Measurements from ENCODE around the gene MSANTD3. TPM values are rescaled to one million over a fixed set of nuclear protein-coding genes. Genes with fewer than 3 reads are reported as not detected.

Gene MSANTD3
- total and polyA plus RNA-seq, 2 of the 4 experiments (the other 2 are of a cell fraction), result 45.5 to 55.9 TPM

DNA sequence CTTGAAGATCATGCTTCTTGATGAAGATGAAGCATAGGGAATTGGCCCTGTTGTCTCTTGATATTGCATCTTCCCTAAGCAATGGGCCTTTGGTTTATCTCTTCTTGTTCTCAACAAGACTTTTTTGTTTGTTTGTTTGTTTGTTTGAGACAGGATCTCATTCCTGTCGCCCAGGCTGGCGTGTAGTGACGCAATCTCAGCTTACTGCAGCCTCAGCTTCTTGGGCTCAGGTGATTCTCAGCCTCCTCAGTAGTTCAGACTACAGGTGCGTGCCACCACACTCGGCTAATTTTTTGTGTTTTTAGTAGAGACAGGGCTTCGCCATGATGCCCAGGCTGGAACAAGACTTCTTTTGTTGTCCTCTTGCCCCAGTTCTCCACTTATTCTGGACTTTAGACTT, 51.2 kb downstream of the MSANTD3 start:
- no peaks in the 10 kb centered on the region for H3K4me1 ChIP-seq (ENCODE audit: control insufficient read depth, insufficient read depth, low read length)
- H3K4me2 ChIP-seq (ENCODE audit: low read depth, low read length), result no peak overlapping the region
- no peak overlapping the region for H4K91ac ChIP-seq (ENCODE audit: insufficient read depth, low read depth, low read length)
- TF ChIP-seq, protein P1, sequence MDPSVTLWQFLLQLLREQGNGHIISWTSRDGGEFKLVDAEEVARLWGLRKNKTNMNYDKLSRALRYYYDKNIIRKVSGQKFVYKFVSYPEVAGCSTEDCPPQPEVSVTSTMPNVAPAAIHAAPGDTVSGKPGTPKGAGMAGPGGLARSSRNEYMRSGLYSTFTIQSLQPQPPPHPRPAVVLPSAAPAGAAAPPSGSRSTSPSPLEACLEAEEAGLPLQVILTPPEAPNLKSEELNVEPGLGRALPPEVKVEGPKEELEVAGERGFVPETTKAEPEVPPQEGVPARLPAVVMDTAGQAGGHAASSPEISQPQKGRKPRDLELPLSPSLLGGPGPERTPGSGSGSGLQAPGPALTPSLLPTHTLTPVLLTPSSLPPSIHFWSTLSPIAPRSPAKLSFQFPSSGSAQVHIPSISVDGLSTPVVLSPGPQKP (IDR thresholded peaks at IDR 0.05; ENCODE audit: borderline replicate concordance, low read depth, low read length), result no peak
- TF ChIP-seq CEBPB (IDR thresholded peaks at IDR 0.05; ENCODE audit: low read depth, low read length), result peak; percentile 48
- no peak overlapping the region for H2BK120ac ChIP-seq (ENCODE audit: low read depth, low read length)
- H2AK5ac ChIP-seq (ENCODE audit: low read depth, low read length), result no peak overlapping the region
- CTCF ChIA-PET, result no interaction called here
- POLR2A ChIA-PET (ENCODE audit: unreplicated experiment), result no interaction called here
- no peak overlapping the region for H3K18ac ChIP-seq (ENCODE audit: low read depth, low read length)
- no peak overlapping the region for H4K8ac ChIP-seq (ENCODE audit: low read depth in 2 of 2, low read length in 2 of 2)
- BruUV-seq (replicated peaks), result no TSS peak
- H4K5ac ChIP-seq (ENCODE audit: low read depth, low read length), result no peak overlapping the region
- in situ Hi-C loops (cut with MboI; ENCODE audit: low sequenced_read_pairs), result no loop called here
- H3K79me1 ChIP-seq (ENCODE audit: low read depth in 1 of 2, low read length in 2 of 2), result peaks cover 11 to 23% of the 10 kb centered on the region in 2 experiments
- H3K4ac ChIP-seq (ENCODE audit: low read depth, low read length), result no peak overlapping the region
- ATAC-seq (ENCODE audit: low read depth) (no peak), DNase-seq (no peak)
- no peaks in the 10 kb centered on the region for H3K9me1 ChIP-seq (ENCODE audit: insufficient read depth, low read length)
- WGBS, 2 experiments (ENCODE audit: extremely low coverage in 2 of 2, insufficient read length in 1 of 2), result no CpG with 5 or more reads among the region's 6 CpGs
- H2AFZ ChIP-seq (replicated peaks; ENCODE audit: low read length, poor library complexity), result no peak overlapping the region
- no peaks in the 10 kb centered on the region for H3K9me3 ChIP-seq (ENCODE audit: control insufficient read depth, insufficient read depth, low read length)
- H4K20me1 ChIP-seq (ENCODE audit: insufficient read depth, low read length), result peaks cover 3% of the 10 kb centered on the region; the same call in 1 of the 2 replicates
- no peak overlapping the region for H3K27ac ChIP-seq (ENCODE audit: insufficient read depth, low read length)
- H3K36me3 ChIP-seq (ENCODE audit: control insufficient read depth, insufficient read depth, low read length), result no peaks in the 10 kb centered on the region
- intact Hi-C loops (cut with micrococcal nuclease), result no loop called here
- no peak overlapping the region for H3K56ac ChIP-seq (ENCODE audit: extremely low read depth, insufficient read depth, low read length)
- H2BK20ac ChIP-seq (ENCODE audit: low read depth, low read length), result no peak overlapping the region
- H3K27me3 ChIP-seq (ENCODE audit: control insufficient read depth, insufficient read depth, low read length), result no peaks in the 10 kb centered on the region
- H3K4me3 ChIP-seq (ENCODE audit: insufficient read depth, low read depth, low read length), result no peak overlapping the region
- no peak overlapping the region for H2BK15ac ChIP-seq (ENCODE audit: low read depth, low read length)
- no peak overlapping the region for H3K9ac ChIP-seq (ENCODE audit: low read depth, low read length)
- H3K14ac ChIP-seq (replicated peaks; ENCODE audit: low read depth, low read length), result no peak overlapping the region
- H2BK5ac ChIP-seq (ENCODE audit: low read depth, low read length, poor library complexity, severe bottlenecking), result no peak overlapping the region
- no peak overlapping the region for H3K23ac ChIP-seq (ENCODE audit: low read depth, low read length)
- no peak overlapping the region for H2AK9ac ChIP-seq (replicated peaks; ENCODE audit: low read depth, low read length, poor library complexity)
- dilution Hi-C loops (cut with HindIII; ENCODE audit: low sequenced_read_pairs, unreplicated experiment), result no loop called here
